Activated T-helper 1 cell treated with anti-CD3 and anti-CD28 coated beads, Interleukin-12 subunit alpha, Interleukin-12 subunit beta, Interleukin-2, Interleukin-4 antibody, amounts not matched to agents 30 ng/mL and 10 ng/mL and 1 ng/mL, durations not matched to agents 14 hours and 24 hours and 36 hours (primary cell): ENCODE measurements around the gene DNTT. TPM values are rescaled to one million over a fixed set of nuclear protein-coding genes. Genes with fewer than 3 reads are reported as not detected.
"Not testable (repeated sequence)": the region's sequence is repeated elsewhere in the genome, so short reads cannot be mapped to it uniquely, and the experiment has no call there.

Experiments
- DNase-seq: peaks from one replicate; pipeline ENCODE4 v3.0.0; 2021; ENCODE audit warnings: low spot score
- H3K27ac Mint-ChIP-seq: one replicate; pipeline ENCODE4 v1.8.0; 2021; ENCODE audit warnings: mild to moderate bottlenecking, mixed read lengths
- H3K27me3 Mint-ChIP-seq: one replicate; pipeline ENCODE4 v1.8.0; 2022; ENCODE audit warnings: mild to moderate bottlenecking, moderate library complexity, mixed read lengths; ENCODE audit not compliant: insufficient read depth
- H3K36me3 Mint-ChIP-seq: one replicate; pipeline ENCODE4 v1.8.0; 2021; ENCODE audit warnings: low read depth, mixed read lengths
- H3K4me1 Mint-ChIP-seq: one replicate; pipeline ENCODE4 v1.8.0; 2021; ENCODE audit warnings: low read depth, mixed read lengths
- H3K4me3 Mint-ChIP-seq: one replicate; pipeline ENCODE4 v1.8.0; 2021; ENCODE audit warnings: mild to moderate bottlenecking, moderate library complexity, mixed read lengths
- H3K9me3 Mint-ChIP-seq: one replicate; pipeline ENCODE4 v1.8.0; 2021; ENCODE audit warnings: mixed read lengths
- intact Hi-C: fragments of 100-400 bp; cut with micrococcal nuclease; formaldehyde crosslinking; loops from one replicate; pipeline ENCODE4 v1.15.1; 2024
- total RNA-seq: library from RNA; stranded (reverse); gene quantifications from 2 replicates; pipeline ENCODE4 v1.2.3, GENCODE V29; 2022

DNTT gene
- total RNA-seq, 1 donor from 2014 or later: not detected

GRCh38 chr10:96301616-96302015 is 2.6 kb upstream of the DNTT start:
- H3K36me3 Mint-ChIP-seq: no peaks in the 10 kb centered on the region
- no peaks in the 10 kb centered on the region for H3K9me3 Mint-ChIP-seq
- H3K4me3 Mint-ChIP-seq: no peak overlapping the region
- no peak overlapping the region for H3K27ac Mint-ChIP-seq
- peaks cover 18% of the 10 kb centered on the region for H3K27me3 Mint-ChIP-seq
- DNase-seq: no peak
- intact Hi-C loops: no loop called here
- H3K4me1 Mint-ChIP-seq: peaks cover 12% of the 10 kb centered on the region

GRCh38 chr10:96305019-96305418 is 785 bp downstream of the DNTT start:
- Mint-ChIP-seq H3K9me3 (no peaks in the 10 kb centered on the region), H3K4me1 (no peaks in the 10 kb centered on the region), H3K36me3 (no peaks in the 10 kb centered on the region), H3K4me3 (no peak overlapping the region), H3K27me3 (peaks cover 22% of the 10 kb centered on the region), H3K27ac (no peak overlapping the region)
- no peak for DNase-seq
- intact Hi-C loops: no loop called here

GRCh38 chr10:96306516-96306915 is 2.3 kb downstream of the DNTT start:
- no peak overlapping the region for H3K27ac Mint-ChIP-seq
- intact Hi-C loops: no loop called here
- no peak for DNase-seq

GRCh38 chr10:96308854-96309253 is 4.6 kb downstream of the DNTT start:
- H3K36me3 Mint-ChIP-seq, H3K4me3 Mint-ChIP-seq, intact Hi-C loops, DNase-seq, H3K4me1 Mint-ChIP-seq, H3K27ac Mint-ChIP-seq, H3K9me3 Mint-ChIP-seq: not testable (repeated sequence)
- peaks cover 26% of the 10 kb centered on the region for H3K27me3 Mint-ChIP-seq

More at GRCh38 chr10:96306516-96306915, 2.3 kb downstream of the DNTT start:
- Mint-ChIP-seq H3K27me3 (peaks cover 22% of the 10 kb centered on the region), H3K36me3 (no peaks in the 10 kb centered on the region), H3K4me1 (no peaks in the 10 kb centered on the region), H3K4me3 (no peak overlapping the region), H3K9me3 (no peaks in the 10 kb centered on the region)

GRCh38 chr10:96309628-96310320 is 5.5 kb downstream of the DNTT start:
- Mint-ChIP-seq H3K36me3 (no peaks in the 10 kb centered on the region), H3K9me3 (no peaks in the 10 kb centered on the region), H3K27ac (no peak overlapping the region), H3K4me1 (no peaks in the 10 kb centered on the region), H3K4me3 (no peak overlapping the region), H3K27me3 (peaks cover 28% of the 10 kb centered on the region)
- intact Hi-C loops: no loop called here
- no peak for DNase-seq

GRCh38 chr10:96310321-96310669 is 6.1 kb downstream of the DNTT start:
- H3K9me3 Mint-ChIP-seq: no peaks in the 10 kb centered on the region
- no peak overlapping the region for H3K4me3 Mint-ChIP-seq
- peaks cover 23% of the 10 kb centered on the region for H3K27me3 Mint-ChIP-seq
- no peaks in the 10 kb centered on the region for H3K36me3 Mint-ChIP-seq
- intact Hi-C loops: no loop called here
- no peak overlapping the region for H3K27ac Mint-ChIP-seq
- no peak for DNase-seq
- H3K4me1 Mint-ChIP-seq: no peaks in the 10 kb centered on the region

- no peak for DNase-seq
- H3K27me3 Mint-ChIP-seq: peaks cover 20% of the 10 kb centered on the region
- H3K4me3 Mint-ChIP-seq: no peak overlapping the region
- no peaks in the 10 kb centered on the region for H3K4me1 Mint-ChIP-seq
- no peak overlapping the region for H3K27ac Mint-ChIP-seq
- no peaks in the 10 kb centered on the region for H3K36me3 Mint-ChIP-seq
- H3K9me3 Mint-ChIP-seq: no peaks in the 10 kb centered on the region
- intact Hi-C loops: no loop called here
These were observed 7.0 kb downstream of the DNTT start for GRCh38 chr10:96311180-96311715.

GRCh38 chr10:96313344-96313743 is 9.1 kb downstream of the DNTT start:
- intact Hi-C loops: no loop called here
- Mint-ChIP-seq H3K4me3 (no peak overlapping the region), H3K36me3 (no peaks in the 10 kb centered on the region)

GRCh38 chr10:96317067-96317833 is 13.0 kb downstream of the DNTT start:
- Mint-ChIP-seq H3K27me3 (peaks cover 16% of the 10 kb centered on the region), H3K36me3 (no peaks in the 10 kb centered on the region), H3K9me3 (no peaks in the 10 kb centered on the region), H3K27ac (no peak overlapping the region), H3K4me1 (no peaks in the 10 kb centered on the region), H3K4me3 (no peak overlapping the region)
- intact Hi-C loops: no loop called here
- no peak for DNase-seq

More at GRCh38 chr10:96313344-96313743, 9.1 kb downstream of the DNTT start:
- Mint-ChIP-seq H3K27ac (no peak overlapping the region), H3K27me3 (peaks cover 18% of the 10 kb centered on the region), H3K4me1 (no peaks in the 10 kb centered on the region), H3K9me3 (no peaks in the 10 kb centered on the region)
- DNase-seq: no peak

- H3K9me3 Mint-ChIP-seq: no peaks in the 10 kb centered on the region
- H3K36me3 Mint-ChIP-seq: no peaks in the 10 kb centered on the region
- no peak overlapping the region for H3K27ac Mint-ChIP-seq
- peaks cover 13% of the 10 kb centered on the region for H3K27me3 Mint-ChIP-seq
- no peaks in the 10 kb centered on the region for H3K4me1 Mint-ChIP-seq
- intact Hi-C loops: no loop called here
- no peak overlapping the region for H3K4me3 Mint-ChIP-seq
- DNase-seq: no peak
These were observed 15.7 kb downstream of the DNTT start for GRCh38 chr10:96319754-96320474.

GRCh38 chr10:96321822-96322221 is 17.6 kb downstream of the DNTT start:
- intact Hi-C loops: no loop called here
- Mint-ChIP-seq H3K4me1 (no peaks in the 10 kb centered on the region), H3K27me3 (peaks cover 6% of the 10 kb centered on the region), H3K27ac (no peak overlapping the region), H3K4me3 (no peak overlapping the region), H3K36me3 (no peaks in the 10 kb centered on the region), H3K9me3 (no peaks in the 10 kb centered on the region)
- no peak for DNase-seq

GRCh38 chr10:96322275-96322674 is 18.0 kb downstream of the DNTT start:
- no peaks in the 10 kb centered on the region for H3K9me3 Mint-ChIP-seq
- intact Hi-C loops: no loop called here
- DNase-seq: no peak
- H3K27me3 Mint-ChIP-seq: peaks cover 6% of the 10 kb centered on the region
- no peak overlapping the region for H3K27ac Mint-ChIP-seq
- no peak overlapping the region for H3K4me3 Mint-ChIP-seq
- H3K36me3 Mint-ChIP-seq: no peaks in the 10 kb centered on the region
- no peaks in the 10 kb centered on the region for H3K4me1 Mint-ChIP-seq

- intact Hi-C loops: no loop called here
- Mint-ChIP-seq H3K4me1 (no peaks in the 10 kb centered on the region), H3K27me3 (peaks cover 7% of the 10 kb centered on the region), H3K36me3 (no peaks in the 10 kb centered on the region), H3K9me3 (no peaks in the 10 kb centered on the region), H3K4me3 (no peak overlapping the region), H3K27ac (no peak overlapping the region)
- DNase-seq: no peak
These were observed 20.2 kb downstream of the DNTT start for GRCh38 chr10:96324447-96324846.
